Bronchial epithelial cell (primary cell): ENCODE results near the gene RNF38. TPM values are rescaled to one million over a fixed set of nuclear protein-coding genes. Genes with fewer than 3 reads are reported as not detected.

Experiments used
- DNase-seq: peaks from one replicate; pipeline ENCODE4 v3.0.0-alpha.2; 2010; ENCODE audit warnings: low read depth
- FAIRE-seq: peaks from 2 replicates; lab custom pipeline; 2011; peaks lifted over from hg19 to GRCh38; lab: Jason Lieb, UNC
- H3K27me3 ChIP-seq: 2 replicates; pipeline ENCODE4 v1.5.1; 2011; ENCODE audit warnings: low read length; ENCODE audit not compliant: control insufficient read depth, insufficient read depth
- H3K36me3 ChIP-seq: 2 replicates; pipeline ENCODE4 v1.5.1; 2011; ENCODE audit warnings: low read length; ENCODE audit not compliant: control insufficient read depth, insufficient read depth
- H3K4me3 ChIP-seq: 2 replicates; pipeline ENCODE4 v1.5.1; 2011; ENCODE audit warnings: mild to moderate bottlenecking, low read depth, low read length, control low read depth
- CTCF ChIP-seq: IDR thresholded peaks from 2 replicates; pipeline ENCODE4 v1.5.1; 2011; ENCODE audit warnings: mild to moderate bottlenecking, moderate library complexity, low read length, control low read depth, inconsistent platforms; ENCODE audit not compliant: insufficient read depth, severe bottlenecking
- total RNA-seq: library from RNA; depleted of rRNA; stranded (reverse); fragments of >200 nt; gene quantifications from 2 replicates; pipeline ENCODE4 v1.2.1, GENCODE V29; 2014

RNF38 gene
- total RNA-seq, 1 donor from 2014 or later = 5.5 TPM

- FAIRE-seq (no peak), DNase-seq (no peak)
- Histone ChIP-seq H3K4me3 (no peak overlapping the region), H3K36me3 (no peaks in the 10 kb centered on the region), H3K27me3 (no peaks in the 10 kb centered on the region)
- no peak for TF ChIP-seq CTCF
Observed at GRCh38 chr9:36293918-36294317, 106.2 kb downstream of the RNF38 start.

- Histone ChIP-seq H3K27me3 (no peaks in the 10 kb centered on the region), H3K4me3 (no peak overlapping the region), H3K36me3 (no peaks in the 10 kb centered on the region)
- DNase-seq = no peak
- no peak for TF ChIP-seq CTCF
- FAIRE-seq = no peak
Observed at GRCh38 chr9:36293171-36293570, 106.9 kb downstream of the RNF38 start.

- TF ChIP-seq CTCF = no peak
- FAIRE-seq = no peak
- Histone ChIP-seq H3K27me3 (no peaks in the 10 kb centered on the region), H3K36me3 (no peaks in the 10 kb centered on the region), H3K4me3 (no peak overlapping the region)
- no peak for DNase-seq
Observed at GRCh38 chr9:36292641-36293040, 107.4 kb downstream of the RNF38 start.

GRCh38 chr9:36290996-36291395 is 109.1 kb downstream of the RNF38 start:
- Histone ChIP-seq H3K36me3 (no peaks in the 10 kb centered on the region), H3K4me3 (no peak overlapping the region), H3K27me3 (no peaks in the 10 kb centered on the region)
- FAIRE-seq = no peak
- TF ChIP-seq CTCF = no peak
- DNase-seq = no peak

GRCh38 chr9:36289836-36290435 is 110.1 kb downstream of the RNF38 start:
- TF ChIP-seq CTCF = no peak
- FAIRE-seq (no peak), DNase-seq (no peak)
- no peaks in the 10 kb centered on the region for H3K36me3 ChIP-seq
- H3K27me3 ChIP-seq = no peaks in the 10 kb centered on the region
- no peak overlapping the region for H3K4me3 ChIP-seq

GRCh38 chr9:36288070-36288469 is 112.0 kb downstream of the RNF38 start:
- Histone ChIP-seq H3K36me3 (no peaks in the 10 kb centered on the region), H3K27me3 (no peaks in the 10 kb centered on the region), H3K4me3 (no peak overlapping the region)
- no peak for TF ChIP-seq CTCF
- no peak for DNase-seq
- no peak for FAIRE-seq
